ENCODE results near the gene KIN.
"Not testable (repeated sequence)": the region's sequence is repeated elsewhere in the genome, so short reads cannot be mapped to it uniquely, and the experiment has no call there.

The KIN gene, protein sequence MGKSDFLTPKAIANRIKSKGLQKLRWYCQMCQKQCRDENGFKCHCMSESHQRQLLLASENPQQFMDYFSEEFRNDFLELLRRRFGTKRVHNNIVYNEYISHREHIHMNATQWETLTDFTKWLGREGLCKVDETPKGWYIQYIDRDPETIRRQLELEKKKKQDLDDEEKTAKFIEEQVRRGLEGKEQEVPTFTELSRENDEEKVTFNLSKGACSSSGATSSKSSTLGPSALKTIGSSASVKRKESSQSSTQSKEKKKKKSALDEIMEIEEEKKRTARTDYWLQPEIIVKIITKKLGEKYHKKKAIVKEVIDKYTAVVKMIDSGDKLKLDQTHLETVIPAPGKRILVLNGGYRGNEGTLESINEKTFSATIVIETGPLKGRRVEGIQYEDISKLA

DNA sequence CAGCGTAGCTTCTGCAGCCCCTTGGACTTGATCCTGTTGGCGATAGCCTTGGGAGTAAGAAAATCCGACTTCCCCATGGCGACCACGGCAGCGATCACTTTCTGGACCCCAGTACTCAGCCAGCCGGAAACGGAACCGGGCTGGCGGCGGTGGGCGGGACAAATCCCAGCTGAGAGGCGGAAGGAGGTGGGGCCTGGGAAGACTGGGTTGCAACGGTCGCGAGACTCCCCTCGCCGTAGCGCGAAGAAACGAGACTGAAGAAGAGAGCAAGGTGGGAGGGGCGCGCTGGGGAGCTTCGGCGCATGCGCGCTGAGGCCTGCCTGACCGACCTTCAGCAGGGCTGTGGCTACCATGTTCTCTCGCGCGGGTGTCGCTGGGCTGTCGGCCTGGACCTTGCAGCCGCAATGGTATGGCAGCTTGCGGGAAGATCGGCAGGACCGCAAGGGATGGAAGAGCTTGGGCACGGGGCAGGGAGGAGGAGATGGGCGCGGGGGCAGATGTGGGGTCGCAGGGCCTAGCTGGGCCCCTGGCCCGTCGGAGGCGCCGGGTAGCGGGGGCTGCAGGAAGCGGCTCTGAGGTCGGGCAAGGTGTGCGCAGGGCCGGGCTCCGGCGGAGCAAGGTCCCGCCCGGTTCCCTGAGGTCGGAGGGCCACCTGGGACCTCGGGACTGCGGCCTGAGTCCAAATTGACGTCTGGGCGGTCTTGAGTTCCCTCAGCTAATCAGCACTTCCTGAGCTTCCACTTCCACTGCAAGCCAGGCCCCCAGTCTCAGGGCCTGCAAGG lies at the start of gene KIN, which contains the start of gene ATP5F1C:
Gene KIN (minus strand): TSS at position 137 of the 782 bp plus-strand sequence. CDS start 60 bp downstream, at position 77.
Gene ATP5F1C (plus strand): TSS at position 321 of the 782 bp plus-strand sequence. CDS start 31 bp downstream, at position 352.
- DNase-seq (ENCODE audit: low read depth in 2 of 2), result peak; percentile 96

DNA sequence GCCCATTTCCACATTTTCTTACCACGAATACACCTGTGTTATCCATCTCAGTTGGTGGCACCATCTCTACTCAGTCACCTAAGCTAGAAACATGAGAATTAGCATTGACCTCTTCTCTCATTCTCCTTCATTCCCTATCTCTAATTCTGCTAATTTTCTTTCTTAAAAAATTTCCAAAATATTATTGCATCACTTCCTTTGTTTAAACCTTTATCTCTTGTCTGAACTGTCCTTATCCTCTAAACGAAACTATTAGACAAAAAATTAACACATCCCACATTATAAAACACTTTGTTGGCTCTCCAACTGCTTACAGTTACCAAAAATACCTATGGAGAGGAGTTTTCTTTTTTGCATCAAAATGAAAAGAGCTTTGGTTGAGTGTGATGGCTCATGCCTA lies 48.8 kb upstream of the KIN start:
- no peak for DNase-seq (ENCODE audit: low read depth in 2 of 2)

DNA sequence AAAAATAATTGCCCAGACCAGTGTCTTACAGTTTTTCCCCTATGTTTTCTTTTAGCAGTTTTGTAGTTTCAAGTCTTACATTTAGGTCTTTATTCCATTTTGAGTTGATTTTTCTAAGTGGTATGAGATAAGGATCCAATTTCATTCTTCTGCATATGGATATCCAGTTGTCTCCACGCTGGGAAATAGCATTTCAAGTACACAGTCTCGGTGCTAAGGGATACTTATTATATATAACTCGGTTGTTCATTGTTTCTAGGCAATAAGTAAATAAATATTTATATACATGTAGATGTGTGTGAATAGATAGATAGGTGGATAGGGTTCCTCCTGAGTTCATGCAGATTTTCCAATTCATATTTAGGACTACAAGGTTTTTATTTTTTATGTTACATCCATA lies 46.5 kb upstream of the KIN start:
- no peak for DNase-seq (ENCODE audit: low read depth in 2 of 2)

DNA sequence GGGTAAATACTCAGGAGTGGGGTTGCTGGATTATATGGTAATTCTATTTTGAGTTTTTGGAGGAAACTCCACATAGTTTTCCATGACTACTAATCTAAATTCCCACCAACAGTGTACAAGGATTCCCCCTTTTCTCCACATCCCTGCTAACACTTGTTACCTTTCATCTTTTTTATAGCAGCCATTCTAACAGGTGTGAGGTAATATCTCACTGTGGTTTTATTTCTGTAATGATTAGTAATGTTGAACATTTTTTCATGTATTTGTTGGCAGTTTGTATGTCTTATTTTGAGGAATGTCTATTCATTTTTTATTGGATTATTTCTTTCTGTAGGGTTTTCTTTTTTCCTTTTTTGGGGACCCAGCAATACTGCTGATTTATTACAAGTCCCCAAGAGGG lies 45.4 kb upstream of the KIN start:
- DNase-seq (ENCODE audit: low read depth in 2 of 2), result no peak

DNA sequence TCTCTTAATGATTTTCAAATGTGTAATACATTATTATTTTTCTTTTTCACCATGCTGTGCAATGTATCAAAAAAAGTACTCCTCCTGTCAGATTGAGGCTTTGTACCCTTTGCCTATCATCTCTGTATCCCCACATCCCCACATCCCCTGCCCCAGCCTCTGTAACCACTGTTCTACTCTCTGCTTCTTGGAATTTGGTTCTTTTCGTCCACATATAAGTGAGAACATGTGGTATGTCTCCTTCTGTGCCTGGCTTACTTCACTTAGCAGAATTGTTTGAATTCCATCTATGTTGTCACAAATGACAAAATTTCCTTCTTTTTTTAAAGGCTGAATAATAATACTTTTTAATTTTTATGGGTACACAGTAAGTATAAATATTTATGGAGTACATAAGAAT lies 44.3 kb upstream of the KIN start:
- DNase-seq (ENCODE audit: low read depth in 2 of 2), result no peak

DNA sequence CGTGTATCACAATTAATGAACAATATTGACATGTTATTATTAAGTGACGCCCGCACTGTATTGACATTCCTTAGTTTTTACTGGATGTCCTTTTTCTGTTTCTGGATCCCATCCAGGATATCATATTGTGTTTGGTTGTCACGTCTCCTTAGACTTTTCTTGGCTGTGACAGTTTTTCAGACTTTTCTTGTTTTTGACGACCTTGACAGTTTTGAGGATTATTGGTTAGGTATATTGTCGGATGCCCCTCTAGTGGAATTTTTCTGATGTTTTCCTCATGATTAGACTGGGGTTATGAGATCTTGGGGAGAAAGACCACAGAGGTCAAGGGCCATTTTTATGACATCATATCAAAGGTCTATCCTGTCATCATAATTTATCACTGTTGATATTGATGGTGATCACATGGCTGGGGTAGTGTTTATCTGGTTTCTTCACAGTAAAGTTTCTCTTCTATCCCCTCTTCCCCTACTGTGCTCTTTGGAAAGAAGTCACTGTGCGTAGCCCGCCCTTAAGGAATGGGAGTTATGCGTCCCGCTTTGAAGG lies 41.6 kb upstream of the KIN start:
- no peak for DNase-seq (ENCODE audit: low read depth in 2 of 2)

DNA sequence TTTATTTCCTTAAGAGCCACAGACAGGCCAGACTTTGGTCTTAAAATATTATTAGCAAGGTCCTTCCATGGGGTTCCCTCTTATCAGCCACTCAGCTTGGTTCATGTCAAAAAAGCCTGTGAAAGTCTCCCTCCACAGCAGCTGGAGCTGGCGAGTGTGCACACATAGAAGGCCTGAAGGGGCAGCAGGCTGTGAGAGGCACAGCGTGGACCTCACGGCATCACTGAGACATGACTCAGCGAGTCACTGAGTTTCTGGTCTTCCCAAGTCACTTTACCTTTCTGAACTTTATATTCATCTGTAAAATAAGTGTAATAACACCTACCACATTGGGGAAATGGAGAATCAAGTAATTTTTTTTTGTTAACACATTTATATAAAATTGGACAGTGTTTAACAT lies 39.2 kb upstream of the KIN start:
- DNase-seq (ENCODE audit: low read depth in 2 of 2), result no peak

DNA sequence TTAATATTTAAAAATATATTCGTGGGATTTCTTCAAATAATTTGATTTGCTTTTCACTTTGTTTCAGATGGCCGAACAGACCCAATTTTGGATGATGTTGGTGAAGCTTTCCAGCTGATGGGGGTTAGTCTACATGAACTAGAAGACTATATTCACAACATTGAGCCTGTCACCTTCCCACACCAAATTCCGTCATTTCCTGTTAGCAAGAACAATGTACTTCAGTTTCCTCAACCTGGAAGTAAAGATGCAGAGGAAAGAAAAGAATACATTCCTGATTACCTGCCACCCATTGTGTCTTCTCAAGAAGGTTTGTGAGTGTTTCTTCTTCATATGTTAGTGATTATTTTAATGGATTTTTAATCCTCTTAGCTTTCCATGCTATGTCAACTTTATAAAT lies 36.5 kb upstream of the KIN start:
- no peak for DNase-seq (ENCODE audit: low read depth in 2 of 2)

DNA sequence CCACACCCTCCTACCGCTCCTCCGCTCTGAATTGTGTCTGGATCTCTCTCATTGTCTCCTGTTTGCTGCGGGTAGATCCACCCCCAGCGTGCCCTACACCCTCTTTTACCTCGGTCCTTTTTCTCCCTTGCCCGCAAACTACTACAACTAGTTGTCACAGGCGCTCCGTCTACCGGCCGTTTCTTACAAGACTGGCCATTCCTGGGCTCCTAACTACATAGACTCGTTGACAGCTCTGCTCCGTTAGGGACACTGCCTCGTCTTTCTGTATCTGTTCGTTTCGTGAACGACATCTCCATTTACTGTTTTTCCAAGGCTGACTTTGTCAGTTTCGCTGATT lies 31.3 kb upstream of the KIN start:
- peak; percentile 2 to 7 for DNase-seq (ENCODE audit: low read depth in 2 of 2)

DNA sequence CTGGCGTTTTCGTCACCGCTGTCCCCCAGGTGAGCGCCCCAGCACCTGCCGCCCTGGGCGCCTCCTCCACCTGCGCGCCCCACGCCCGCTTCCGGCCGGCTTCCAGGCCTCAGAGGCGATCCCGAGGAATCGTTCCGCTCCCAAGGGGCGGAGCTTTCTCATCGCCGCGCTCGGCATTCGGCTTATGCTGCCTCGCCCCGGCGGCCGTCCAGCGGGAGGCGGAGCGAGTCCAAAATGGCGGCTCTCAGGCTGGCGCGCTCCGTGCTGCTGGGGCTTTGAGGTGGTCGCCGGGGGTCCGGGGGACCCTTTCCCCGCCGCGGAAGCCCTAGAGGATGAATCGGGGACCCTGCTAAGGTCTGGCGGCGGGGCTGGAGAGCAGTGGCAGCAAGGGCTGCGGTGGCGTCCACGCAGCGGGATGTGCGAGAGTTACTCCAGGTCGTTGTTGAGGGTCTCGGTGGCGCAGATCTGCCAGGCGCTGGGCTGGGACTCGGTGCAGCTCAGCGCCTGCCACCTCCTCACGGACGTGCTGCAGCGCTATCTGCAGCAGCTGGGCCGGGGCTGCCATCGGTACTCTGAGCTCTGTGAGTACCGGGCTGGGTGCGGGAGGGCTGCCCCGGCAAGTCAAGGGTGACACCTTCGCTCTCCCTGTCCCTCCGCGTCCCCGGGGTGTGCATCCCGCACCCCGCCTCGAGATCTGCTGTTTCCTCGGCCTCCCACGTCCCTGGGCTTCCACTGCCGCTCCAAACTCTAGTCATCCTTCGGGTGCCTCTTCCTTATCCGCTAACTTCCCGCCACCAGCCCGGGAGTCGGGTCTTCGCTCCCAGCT lies 30.7 kb upstream of the KIN start, which contains the start of gene TAF3:
Gene TAF3 (plus strand): TSS at position 211 of the 826 bp plus-strand sequence. CDS start 205 bp downstream, at position 416.
- DNase-seq (ENCODE audit: low read depth in 2 of 2), result peak; percentile 86 to 89

DNA sequence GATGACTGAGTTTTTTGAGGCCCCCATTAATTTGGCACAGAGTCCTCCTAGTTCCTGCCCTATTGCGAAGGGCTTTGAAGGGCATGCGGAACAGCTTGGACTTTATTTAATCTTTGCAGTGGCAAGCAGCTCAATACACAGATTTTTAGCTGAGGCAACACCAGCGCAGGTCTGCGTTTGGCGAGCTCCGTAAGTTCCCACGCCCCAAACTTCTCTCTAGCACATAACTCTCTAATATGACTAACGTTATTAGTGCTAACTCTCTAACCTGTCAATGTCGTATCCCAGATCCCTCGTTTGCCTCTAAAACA lies 30.1 kb upstream of the KIN start:
- no peak for DNase-seq (ENCODE audit: low read depth in 2 of 2)

DNA sequence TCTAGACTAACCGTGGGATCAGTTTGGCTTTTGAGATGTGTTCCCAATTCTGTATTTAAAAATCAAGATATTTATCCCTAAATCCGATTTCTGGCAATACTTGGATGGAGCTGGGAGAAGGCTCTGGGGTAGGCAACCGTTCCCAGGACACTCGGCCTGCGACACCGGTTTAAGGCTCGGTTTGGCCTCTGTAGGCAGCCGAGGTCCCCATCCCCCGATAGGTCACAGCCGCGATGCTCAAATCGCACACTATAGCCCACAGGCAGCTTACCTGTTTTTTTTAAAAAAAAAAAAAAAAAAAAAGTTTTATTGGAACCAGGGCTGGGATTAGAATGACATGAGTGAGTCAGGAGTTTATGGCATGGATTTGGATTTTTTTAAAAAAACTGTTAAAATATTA lies 29.8 kb upstream of the KIN start:
- no peak for DNase-seq (ENCODE audit: low read depth in 2 of 2)

DNA sequence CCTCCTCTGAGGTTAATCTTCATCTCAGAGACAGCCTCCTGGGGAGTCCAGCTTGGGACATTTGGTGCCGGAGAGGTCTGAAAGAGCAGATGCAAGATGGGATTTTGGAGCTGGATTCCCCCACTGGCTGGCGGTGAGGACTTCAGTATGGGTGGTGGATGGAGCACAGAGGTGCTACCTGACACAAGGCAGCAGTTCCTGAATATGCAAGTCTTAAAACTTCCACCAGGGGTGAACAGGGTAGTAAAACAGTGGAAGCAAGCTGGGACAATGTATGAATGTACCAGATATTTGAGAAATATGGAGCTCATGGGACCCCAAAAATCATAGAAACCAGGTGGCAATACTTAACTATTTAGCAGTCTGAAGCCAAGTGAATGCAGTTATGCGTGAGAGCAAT lies 25.7 kb upstream of the KIN start:
- DNase-seq (ENCODE audit: low read depth in 2 of 2), result no peak

DNA sequence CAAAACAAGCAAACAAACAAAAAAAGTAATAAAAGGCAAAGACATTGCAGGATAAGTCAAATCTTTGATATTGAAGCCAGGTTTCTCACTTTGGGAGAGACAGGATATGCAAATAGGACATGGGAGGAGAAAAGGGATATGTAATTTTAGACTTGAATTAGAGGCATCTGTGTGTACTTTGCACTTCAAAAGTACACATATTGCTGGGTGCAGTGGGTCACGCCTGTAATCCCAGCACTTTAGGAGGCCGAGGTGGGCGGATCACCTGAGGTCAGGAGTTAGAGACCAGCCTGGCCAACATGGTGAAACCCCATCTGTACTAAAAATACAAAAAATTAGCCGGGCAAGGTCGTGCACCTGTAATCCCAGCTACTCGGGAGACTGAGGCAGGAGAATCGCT lies 23.9 kb upstream of the KIN start:
- not testable (repeated sequence) for DNase-seq (ENCODE audit: low read depth in 2 of 2)

DNA sequence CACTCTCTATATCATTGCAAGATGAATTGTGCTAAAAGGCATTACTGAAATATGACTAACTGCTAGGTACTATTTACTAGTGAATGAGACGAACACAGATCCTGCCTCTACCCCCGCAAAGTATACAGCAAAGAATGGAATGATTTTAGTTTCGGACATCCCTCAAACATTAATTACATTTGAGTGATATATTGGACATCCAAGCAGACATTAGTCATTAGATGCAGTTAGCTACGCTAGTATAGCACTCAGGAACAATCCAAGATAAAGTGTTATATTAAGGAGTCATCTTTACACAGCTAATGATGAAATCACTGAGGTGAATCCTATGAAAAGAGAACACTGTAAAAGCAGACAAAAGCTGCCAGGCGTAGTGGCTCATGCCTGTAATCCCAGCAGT lies 23.2 kb upstream of the KIN start:
- DNase-seq (ENCODE audit: low read depth in 2 of 2), result no peak

DNA sequence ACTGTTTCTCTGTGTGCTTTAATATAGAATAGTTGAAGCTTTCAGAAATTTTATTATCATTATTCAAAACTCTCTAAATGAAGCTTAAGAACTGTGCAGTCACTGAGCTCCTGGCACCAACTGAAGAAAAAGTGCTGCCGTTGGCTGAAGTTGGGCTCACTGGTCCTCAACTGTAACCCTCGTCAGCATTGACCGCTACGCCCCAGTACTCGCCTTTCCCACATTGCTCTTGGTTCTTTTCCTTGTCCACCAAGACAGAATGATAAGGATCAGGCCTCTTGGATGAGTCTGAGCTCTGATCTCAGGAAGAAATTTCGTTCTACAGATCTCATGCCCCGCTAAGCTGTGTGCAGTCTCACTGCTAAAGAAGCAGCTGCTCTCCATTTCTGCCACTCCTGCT lies 22.6 kb upstream of the KIN start:
- no peak for DNase-seq (ENCODE audit: low read depth in 2 of 2)

DNA sequence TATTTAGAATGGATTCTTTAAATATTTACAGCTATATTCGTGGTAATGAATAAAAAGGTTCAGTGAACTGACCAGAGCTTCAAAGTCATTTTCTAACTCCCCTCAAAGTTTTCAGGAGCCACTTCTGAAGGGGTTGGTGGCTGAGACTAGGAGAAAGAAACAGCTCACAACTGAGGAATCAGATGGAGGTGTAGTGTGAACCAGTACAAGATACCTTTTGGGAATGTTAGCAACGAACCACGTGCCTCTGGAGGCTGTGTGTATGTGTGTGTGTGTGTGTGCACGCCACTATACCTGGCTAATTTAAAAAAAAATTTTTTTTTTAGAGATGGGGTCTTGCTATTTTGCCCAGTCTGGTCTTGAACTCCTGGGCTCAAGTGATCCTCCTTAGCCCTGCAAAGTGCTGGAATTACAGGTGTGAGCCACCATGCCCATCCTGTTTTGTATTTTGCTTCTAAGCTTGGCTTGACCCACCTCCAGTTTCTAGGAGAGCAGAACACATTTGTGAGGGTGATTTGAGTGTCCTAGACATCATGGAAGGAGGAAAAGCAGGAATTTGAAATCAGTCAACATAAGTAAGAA lies 21.0 kb upstream of the KIN start:
- no peak for DNase-seq (ENCODE audit: low read depth in 2 of 2)

DNA sequence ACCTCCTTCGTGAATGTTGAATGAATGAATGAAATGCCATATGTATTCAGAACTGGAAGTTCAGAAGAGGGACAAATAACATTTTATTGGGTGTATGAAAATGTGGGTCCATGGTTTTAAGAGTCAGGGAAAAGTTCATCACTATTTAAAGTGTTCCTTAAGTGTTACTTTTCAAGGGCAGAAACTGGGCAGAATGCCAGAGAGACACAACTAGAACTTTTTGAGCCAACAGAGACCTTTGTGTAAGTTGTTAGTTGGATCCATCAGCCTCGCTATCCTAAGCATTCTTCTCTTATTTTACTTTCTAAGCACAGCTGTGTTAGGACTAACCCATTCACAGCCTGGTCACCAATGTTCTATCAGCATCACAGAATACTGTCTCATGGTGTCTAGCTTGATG lies 16.9 kb upstream of the KIN start:
- no peak for DNase-seq (ENCODE audit: low read depth in 2 of 2)

DNA sequence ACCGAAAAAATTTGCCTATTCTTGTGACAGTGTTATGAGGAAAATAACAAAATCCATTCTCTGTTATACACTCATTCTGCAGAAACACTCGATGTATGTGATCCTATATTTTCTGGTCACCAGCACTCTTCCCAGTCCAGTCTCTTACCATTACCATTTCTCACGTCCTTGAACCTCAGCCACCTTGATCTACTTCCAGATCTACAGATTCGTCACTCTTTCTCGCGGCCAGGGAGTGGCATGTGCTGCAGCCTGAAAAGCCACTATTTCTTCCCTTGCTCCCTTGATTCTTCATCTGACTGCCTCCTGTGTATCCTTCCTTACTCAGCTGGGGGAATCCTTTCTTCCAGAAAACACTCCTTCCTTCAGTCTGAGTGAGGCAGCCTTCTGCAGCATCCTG lies 16.4 kb upstream of the KIN start:
- no peak for DNase-seq (ENCODE audit: low read depth in 2 of 2)

DNA sequence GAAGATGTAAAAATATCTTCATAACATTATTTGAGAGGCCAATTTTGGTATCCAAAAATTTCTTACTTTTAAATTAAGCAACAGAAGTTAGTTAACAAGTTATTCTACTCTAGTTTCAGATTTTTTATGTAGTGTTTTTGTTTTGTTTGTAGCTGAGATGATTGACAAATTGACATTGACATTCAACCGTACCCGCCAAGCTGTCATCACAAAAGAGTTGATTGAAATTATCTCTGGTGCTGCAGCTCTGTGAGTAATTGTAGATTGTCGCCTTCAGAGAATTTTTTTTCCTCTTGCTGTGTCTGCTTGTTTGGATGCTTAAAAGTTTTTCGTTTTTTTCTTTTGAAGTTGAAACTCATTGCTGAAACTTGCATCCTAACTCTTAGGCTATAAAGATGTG lies 14.8 kb upstream of the KIN start:
- DNase-seq (ENCODE audit: low read depth in 2 of 2), result no peak

DNA sequence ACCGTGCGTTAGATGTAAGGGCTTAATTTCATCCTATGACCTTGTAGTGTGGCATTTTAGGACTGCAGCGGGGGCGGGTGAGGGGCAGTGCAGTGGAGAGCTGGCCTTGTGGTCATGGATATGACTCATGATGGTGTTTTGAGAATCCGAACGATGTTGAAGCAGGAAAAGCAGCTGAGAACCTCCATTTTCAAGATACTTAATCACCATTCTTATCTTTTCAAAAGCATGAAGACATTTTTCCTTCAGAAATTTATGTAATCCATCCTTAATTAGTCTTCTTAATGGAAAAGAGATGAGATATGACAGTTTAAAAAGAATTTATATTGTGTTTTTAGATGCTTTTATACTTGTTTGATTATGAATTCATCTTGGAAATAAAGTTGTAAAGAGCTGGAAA lies 9.8 kb upstream of the KIN start:
- DNase-seq (ENCODE audit: low read depth in 2 of 2), result no peak

DNA sequence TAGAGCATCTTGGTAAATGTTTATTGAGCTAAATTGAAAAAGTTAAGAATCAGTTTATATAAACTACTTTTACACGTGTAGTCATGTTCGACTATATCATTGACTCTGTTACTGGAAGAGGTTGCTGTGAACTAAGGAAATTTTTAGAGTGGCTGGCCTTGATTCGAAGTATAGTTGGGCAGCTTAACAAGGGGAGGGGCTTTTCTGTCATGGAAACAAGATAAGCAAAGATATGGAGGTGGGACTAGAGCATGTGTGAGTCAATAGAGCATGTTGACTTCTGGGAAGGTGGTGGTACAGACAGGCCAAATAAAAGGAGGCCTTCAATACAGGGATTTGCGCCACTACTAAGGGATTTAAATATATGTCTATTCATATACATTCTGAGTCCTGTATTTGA lies 7.8 kb upstream of the KIN start:
- DNase-seq (ENCODE audit: low read depth in 2 of 2), result no peak

All from activated CD4-positive, alpha-beta T cell treated with anti-CD3 and anti-CD28 coated beads for 24 hours (primary cell).